OCI-LY7 (cell line): ENCODE measurements around the gene TGFB1. TPM values are rescaled to one million over a fixed set of nuclear protein-coding genes. Genes with fewer than 3 reads are reported as not detected.

Source experiments
- BruUV-seq: library from RNA; stranded (reverse); fragments of 400-500 nt; replicated peaks from 2 replicates; lab custom pipeline; 2021; lab: Mats Ljungman, UMichigan
- CTCF ChIA-PET: fragments of 300-600 bp; sonication (Branson Sonifier 250); formaldehyde crosslinking; loops from one replicate; lab custom pipeline; 2022; ENCODE audit warnings: antibody characterized with exemption; ENCODE audit not compliant: unreplicated experiment; lab: Charles Lee
- POLR2A ChIA-PET: fragments of 300-600 bp; sonication (Branson Sonifier 250); formaldehyde crosslinking; loops from one replicate; lab custom pipeline; 2022; ENCODE audit warnings: antibody characterized with exemption; lab: Charles Lee
- DNase-seq: peaks from one replicate; pipeline ENCODE4 v3.0.0-alpha.2; 2015; ENCODE audit warnings: low spot score
- H2AFZ ChIP-seq: fragments of 200-600 bp; sonication (generic), shearing (Covaris generic); 2 replicates; pipeline ENCODE4 v1.6.1; 2014; ENCODE audit warnings: mild to moderate bottlenecking, antibody characterized with exemption, low read length, moderate library complexity
- H3K27ac ChIP-seq: fragments of 200-600 bp; sonication (generic); 2 replicates; pipeline ENCODE4 v1.5.1; 2014; ENCODE audit warnings: mixed run types, low read depth, mild to moderate bottlenecking, moderate library complexity, low read length, inconsistent platforms; ENCODE audit not compliant: poor library complexity, severe bottlenecking
- H3K36me3 ChIP-seq: fragments of 200-600 bp; sonication (generic); 2 replicates; pipeline ENCODE4 v1.6.1; 2014; ENCODE audit warnings: mild to moderate bottlenecking, antibody characterized with exemption, low read length, moderate library complexity, mixed read lengths; ENCODE audit not compliant: insufficient read depth
- H3K4me1 ChIP-seq: fragments of 200-600 bp; sonication (generic); 2 replicates; pipeline ENCODE4 v1.5.1; 2014; ENCODE audit warnings: mild to moderate bottlenecking, low read length; ENCODE audit not compliant: insufficient read depth, poor library complexity, severe bottlenecking
- H3K4me2 ChIP-seq: fragments of 200-600 bp; sonication (generic); 2 replicates; pipeline ENCODE4 v1.6.1; 2014; ENCODE audit warnings: mild to moderate bottlenecking, low read length
- H3K4me3 ChIP-seq: fragments of 200-600 bp; sonication (generic); 2 replicates; pipeline ENCODE4 v1.5.1; 2014; ENCODE audit warnings: mild to moderate bottlenecking, low read depth, low read length; ENCODE audit not compliant: poor library complexity, severe bottlenecking
- H3K79me2 ChIP-seq: fragments of 200-600 bp; sonication (generic); 2 replicates; pipeline ENCODE4 v1.6.1; 2016; ENCODE audit warnings: low read depth, mild to moderate bottlenecking, low read length, moderate library complexity, mixed read lengths; ENCODE audit not compliant: insufficient read depth
- H3K9me2 ChIP-seq: fragments of 200-600 bp; sonication (generic); 2 replicates; pipeline ENCODE4 v1.6.1; 2016; ENCODE audit warnings: mild to moderate bottlenecking, low read length, mixed read lengths; ENCODE audit not compliant: insufficient read depth
- H3K9me3 ChIP-seq: fragments of 200-600 bp; sonication (generic); 2 replicates; pipeline ENCODE4 v1.6.1; 2014; ENCODE audit warnings: mild to moderate bottlenecking, mixed run types, low read length, mixed read lengths
- H4K20me1 ChIP-seq: fragments of 200-600 bp; sonication (generic); 2 replicates; pipeline ENCODE4 v1.6.1; 2014; ENCODE audit warnings: mild to moderate bottlenecking, antibody characterized with exemption, low read length, moderate library complexity, mixed read lengths; ENCODE audit not compliant: insufficient read depth
- EZH2phosphoT487 ChIP-seq: fragments of 200-600 bp; sonication (generic); IDR thresholded peaks from 2 replicates; pipeline ENCODE4 v1.6.1; 2018; ENCODE audit warnings: low read depth, borderline replicate concordance, mild to moderate bottlenecking, mixed run types, antibody characterized with exemption, low read length, moderate library complexity, mixed read lengths
- intact Hi-C: fragments of 100-400 bp; cut with micrococcal nuclease; formaldehyde crosslinking; loops from one replicate; pipeline ENCODE4 v1.10.0; 2022; ENCODE audit not compliant: unreplicated experiment
- total RNA-seq, 2 experiments: library from RNA; depleted of rRNA in 1 of 2; stranded (reverse); fragments of >200 nt in 1 of 2; shearing (Covaris generic) in 1 of 2; gene quantifications; 2 replicates each; pipeline ENCODE4 v1.2.3, GENCODE V29; 2014 to 2022
- TF ChIP-seq, protein P1 (sequence below): fragments of 200-600 bp; sonication (generic); conservative IDR thresholded peaks from 2 replicates; pipeline ENCODE4 v1.5.1; 2014; ENCODE audit warnings: mild to moderate bottlenecking, antibody characterized with exemption, low read length, moderate library complexity, mixed read lengths

TGFB1 gene
- total RNA-seq, 2 experiments from 2014 or later = 15.5 to 88.8 TPM

DNA sequence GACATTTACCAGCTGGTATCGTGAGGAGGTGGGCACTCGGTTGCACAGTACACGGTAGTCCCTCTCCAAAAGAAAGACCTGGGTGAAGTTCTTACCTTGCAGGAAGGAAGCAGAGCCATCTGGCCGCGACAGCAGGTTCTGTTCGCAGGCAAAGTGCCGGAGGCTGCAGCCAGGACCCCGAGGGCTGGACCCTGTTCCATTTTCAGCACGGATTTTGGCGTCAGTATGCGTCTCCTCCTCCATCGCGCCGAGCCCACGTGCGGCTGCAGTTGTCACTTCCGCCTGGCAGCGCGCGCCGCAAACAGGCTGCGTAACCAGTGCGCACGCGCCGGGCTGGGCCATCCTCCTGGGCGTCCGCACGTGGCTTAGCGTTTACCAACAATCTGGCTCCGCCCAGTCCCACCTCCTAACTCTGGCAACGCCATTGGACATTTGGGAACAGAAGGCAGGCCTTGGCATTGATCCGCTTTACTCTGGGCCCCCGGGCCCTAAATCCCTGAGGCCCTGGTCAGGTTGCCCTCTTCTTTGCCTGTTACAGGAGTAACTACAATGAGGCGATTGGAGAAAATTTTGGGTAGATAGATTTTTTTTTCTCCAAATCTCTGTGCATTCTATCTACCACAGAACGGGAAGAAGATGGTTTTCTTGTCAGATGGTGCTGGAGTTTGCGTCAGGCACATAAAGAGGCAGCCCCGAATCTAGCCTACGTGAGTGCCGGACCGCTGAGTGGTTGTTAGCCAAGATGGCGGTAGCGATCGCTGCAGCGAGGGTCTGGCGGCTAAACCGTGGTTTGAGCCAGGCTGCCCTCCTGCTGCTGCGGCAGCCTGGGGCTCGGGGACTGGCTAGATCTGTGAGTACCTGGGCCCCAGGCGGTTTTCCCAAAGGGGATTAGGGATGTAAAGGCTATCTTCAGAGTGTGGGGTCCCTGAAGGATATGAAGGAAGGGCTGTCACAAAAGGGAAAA lies 43.6 kb upstream of the TGFB1 start, which contains the start of the genes BCKDHA and EXOSC5:
TSS of gene BCKDHA (plus strand) at position 733 of the 964 bp plus-strand sequence. CDS start at position 743, 10 bp downstream.
TSS of gene EXOSC5 (minus strand) at position 274 of the 964 bp plus-strand sequence. CDS start at position 243, 31 bp downstream.
- TF ChIP-seq, protein P1, sequence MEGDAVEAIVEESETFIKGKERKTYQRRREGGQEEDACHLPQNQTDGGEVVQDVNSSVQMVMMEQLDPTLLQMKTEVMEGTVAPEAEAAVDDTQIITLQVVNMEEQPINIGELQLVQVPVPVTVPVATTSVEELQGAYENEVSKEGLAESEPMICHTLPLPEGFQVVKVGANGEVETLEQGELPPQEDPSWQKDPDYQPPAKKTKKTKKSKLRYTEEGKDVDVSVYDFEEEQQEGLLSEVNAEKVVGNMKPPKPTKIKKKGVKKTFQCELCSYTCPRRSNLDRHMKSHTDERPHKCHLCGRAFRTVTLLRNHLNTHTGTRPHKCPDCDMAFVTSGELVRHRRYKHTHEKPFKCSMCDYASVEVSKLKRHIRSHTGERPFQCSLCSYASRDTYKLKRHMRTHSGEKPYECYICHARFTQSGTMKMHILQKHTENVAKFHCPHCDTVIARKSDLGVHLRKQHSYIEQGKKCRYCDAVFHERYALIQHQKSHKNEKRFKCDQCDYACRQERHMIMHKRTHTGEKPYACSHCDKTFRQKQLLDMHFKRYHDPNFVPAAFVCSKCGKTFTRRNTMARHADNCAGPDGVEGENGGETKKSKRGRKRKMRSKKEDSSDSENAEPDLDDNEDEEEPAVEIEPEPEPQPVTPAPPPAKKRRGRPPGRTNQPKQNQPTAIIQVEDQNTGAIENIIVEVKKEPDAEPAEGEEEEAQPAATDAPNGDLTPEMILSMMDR = no peak
- no peak for TF ChIP-seq EZH2phosphoT487
- H3K79me2 ChIP-seq = peaks cover 34% of the 10 kb centered on the region
- TSS peak; percentile 86 for BruUV-seq

DNA sequence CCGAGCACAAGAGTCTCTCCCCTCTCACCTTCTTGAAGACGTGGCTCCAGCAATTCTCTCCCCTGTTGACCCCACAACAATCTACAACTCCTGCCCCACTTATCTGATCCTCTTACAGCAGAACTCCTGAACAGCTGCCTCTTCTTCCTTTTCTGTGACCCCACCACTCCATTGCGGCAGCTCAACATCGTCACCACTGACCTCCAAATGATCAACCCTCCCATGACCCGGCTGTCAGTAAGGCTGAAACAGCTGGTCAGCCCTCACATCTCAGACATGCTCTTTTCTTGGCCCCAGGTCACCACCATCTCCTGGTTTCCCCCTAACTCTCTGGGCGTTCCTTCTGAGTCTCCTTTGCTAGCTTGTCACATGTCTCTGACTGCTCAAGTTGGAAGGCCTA lies 41.6 kb upstream of the TGFB1 start:
- H3K9me3 ChIP-seq = no peaks in the 10 kb centered on the region
- H3K36me3 ChIP-seq = peaks cover 21% of the 10 kb centered on the region
- CTCF ChIA-PET = no interaction called here
- no peak overlapping the region for H2AFZ ChIP-seq
- intact Hi-C loops = no loop called here
- no peak overlapping the region for H3K27ac ChIP-seq
- BruUV-seq = no TSS peak
- peaks cover 29% of the 10 kb centered on the region for H3K4me1 ChIP-seq
- no peaks in the 10 kb centered on the region for H4K20me1 ChIP-seq
- H3K4me3 ChIP-seq = peak overlapping the region; percentile 96
- no peak for TF ChIP-seq EZH2phosphoT487
- TF ChIP-seq, protein P1 = no peak
- POLR2A ChIA-PET = no interaction called here
- no peaks in the 10 kb centered on the region for H3K9me2 ChIP-seq
- peak overlapping the region; percentile 87 for H3K4me2 ChIP-seq
- peaks cover 34% of the 10 kb centered on the region for H3K79me2 ChIP-seq
- DNase-seq = no peak

More for the DNA sequence above, 43.6 kb upstream of the TGFB1 start, which contains the start of the genes BCKDHA and EXOSC5:
- DNase-seq = peak; percentile 100
- ChIA-PET POLR2A (interaction anchor here (0.7 kb wide), 1 partner anchor 1350 kb away, joined by 4 read pairs; no protein-coding TSS in a partner anchor), CTCF (no interaction called here)
- Histone ChIP-seq H3K9me3 (no peaks in the 10 kb centered on the region), H3K36me3 (peaks cover 3% of the 10 kb centered on the region; the same call in 1 of the 2 replicates), H2AFZ (peak within 1 kb of the TSS; percentile 84), H3K4me3 (peak within 1 kb of the TSS; percentile 96), H4K20me1 (no peaks in the 10 kb centered on the region), H3K4me2 (peak within 1 kb of the TSS; percentile 87), H3K27ac (peak within 1 kb of the TSS; percentile 59), H3K9me2 (no peaks in the 10 kb centered on the region), H3K4me1 (peaks cover 29% of the 10 kb centered on the region)
- intact Hi-C loops = no loop called here
